SH-SY5Y (cell line): ENCODE results near the gene SMIM33.

Experiments
- GATA2 ChIP-seq: IDR thresholded peaks from 2 replicates; pipeline ENCODE4 v1.6.1; 2011; ENCODE audit warnings: mild to moderate bottlenecking, low read depth, low read length
- GATA3 ChIP-seq: IDR thresholded peaks from 2 replicates; pipeline ENCODE4 v1.6.1; 2011; ENCODE audit warnings: low read depth, mild to moderate bottlenecking, low read length, moderate library complexity

DNA sequence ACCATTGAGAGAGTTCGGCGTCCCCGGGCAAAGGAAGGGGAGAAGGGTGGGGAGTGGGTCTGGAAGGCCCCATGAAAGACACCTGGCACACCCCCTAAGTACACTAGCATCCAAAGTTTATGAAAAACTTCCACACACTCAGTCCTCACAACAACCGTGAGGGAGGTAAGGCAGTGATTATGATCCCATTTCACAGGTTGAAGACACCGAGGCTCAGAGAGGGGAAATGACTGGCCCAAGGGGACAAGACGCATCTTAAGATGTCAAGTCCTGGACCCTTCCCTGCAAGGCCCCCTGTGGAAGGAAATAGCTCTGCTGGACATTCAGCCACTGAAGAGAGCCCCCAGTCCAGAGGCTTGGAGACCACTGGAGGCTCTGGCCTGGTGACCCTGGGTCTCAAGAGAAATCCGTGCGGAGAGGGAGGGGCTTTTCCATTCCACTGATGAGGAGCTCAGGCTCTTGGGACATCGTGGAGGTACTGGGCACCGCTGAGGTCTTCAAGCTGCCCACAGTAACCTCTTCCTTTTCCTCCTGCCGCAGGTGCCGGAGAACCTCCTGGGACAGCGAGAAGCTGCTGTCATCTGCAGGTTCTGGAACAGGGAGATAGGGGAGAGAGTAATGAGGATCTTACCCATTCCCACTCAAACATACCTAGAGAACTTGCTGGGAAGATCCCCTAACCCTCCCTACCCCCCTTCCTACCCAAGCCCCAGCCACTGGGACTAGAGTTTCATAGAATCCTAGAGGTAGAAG lies 5.2 kb downstream of the SMIM33 start:
- TF ChIP-seq GATA3 (no peak), GATA2 (no peak)
